TTC549 (cell line): ENCODE data around the gene RPL3.
"Not testable (repeated sequence)": the region's sequence is repeated elsewhere in the genome, so short reads cannot be mapped to it uniquely, and the experiment has no call there.

ENCODE experiments used
- FAIRE-seq: peaks from 2 replicates; lab custom pipeline; 2012; peaks lifted over from hg19 to GRCh38; lab: Jason Lieb, UNC

RPL3 gene

GRCh38 chr22:39319284-39320022 lies at the start of gene RPL3:
Gene RPL3 (minus strand): TSS chr22:39319623. CDS start chr22:39319597, 26 bp downstream.
- FAIRE-seq = peak; percentile 94

GRCh38 chr22:39369186-39369585 lies 49.8 kb upstream of the RPL3 start:
- no peak for FAIRE-seq

GRCh38 chr22:39368461-39368911 lies 49.1 kb upstream of the RPL3 start:
- no peak for FAIRE-seq

- FAIRE-seq = no peak
These were observed 47.6 kb upstream of the RPL3 start for GRCh38 chr22:39367035-39367434.

GRCh38 chr22:39365492-39365780 lies 46.0 kb upstream of the RPL3 start:
- FAIRE-seq = no peak

- no peak for FAIRE-seq
These were observed 45.5 kb upstream of the RPL3 start for GRCh38 chr22:39364714-39365491.

GRCh38 chr22:39363751-39364515 lies 44.5 kb upstream of the RPL3 start:
- FAIRE-seq = no peak

- FAIRE-seq = no peak
These were observed 43.5 kb upstream of the RPL3 start for GRCh38 chr22:39362932-39363331.

GRCh38 chr22:39362271-39362670 lies 42.8 kb upstream of the RPL3 start:
- no peak for FAIRE-seq

GRCh38 chr22:39361496-39361895 lies 42.1 kb upstream of the RPL3 start:
- FAIRE-seq = no peak

- FAIRE-seq = no peak
These were observed 41.4 kb upstream of the RPL3 start for GRCh38 chr22:39360674-39361413.

- no peak for FAIRE-seq
These were observed 40.8 kb upstream of the RPL3 start for GRCh38 chr22:39360242-39360641.

- no peak for FAIRE-seq
These were observed 40.3 kb upstream of the RPL3 start for GRCh38 chr22:39359659-39360195.

GRCh38 chr22:39358197-39358596 lies 38.8 kb upstream of the RPL3 start:
- FAIRE-seq = not testable (repeated sequence)

GRCh38 chr22:39357110-39358108 lies 38.0 kb upstream of the RPL3 start:
- not testable (repeated sequence) for FAIRE-seq

- no peak for FAIRE-seq
These were observed 37.0 kb upstream of the RPL3 start for GRCh38 chr22:39356464-39356863.

GRCh38 chr22:39355805-39356204 lies 36.4 kb upstream of the RPL3 start:
- not testable (repeated sequence) for FAIRE-seq

- FAIRE-seq = no peak
These were observed 35.7 kb upstream of the RPL3 start for GRCh38 chr22:39355080-39355479.

- FAIRE-seq = no peak
These were observed 33.9 kb upstream of the RPL3 start for GRCh38 chr22:39353346-39353745.

GRCh38 chr22:39352306-39352891 lies 33.0 kb upstream of the RPL3 start:
- no peak for FAIRE-seq
